LNCAP (cell line): ENCODE measurements around the gene PTPRE.

Experiments used
- TF ChIP-seq, protein P1 (sequence below): fragments of 450-650 bp; IDR thresholded peaks from 2 replicates; pipeline ENCODE4 v1.5.1; 2017; ENCODE audit warnings: mild to moderate bottlenecking

The PTPRE gene

DNA sequence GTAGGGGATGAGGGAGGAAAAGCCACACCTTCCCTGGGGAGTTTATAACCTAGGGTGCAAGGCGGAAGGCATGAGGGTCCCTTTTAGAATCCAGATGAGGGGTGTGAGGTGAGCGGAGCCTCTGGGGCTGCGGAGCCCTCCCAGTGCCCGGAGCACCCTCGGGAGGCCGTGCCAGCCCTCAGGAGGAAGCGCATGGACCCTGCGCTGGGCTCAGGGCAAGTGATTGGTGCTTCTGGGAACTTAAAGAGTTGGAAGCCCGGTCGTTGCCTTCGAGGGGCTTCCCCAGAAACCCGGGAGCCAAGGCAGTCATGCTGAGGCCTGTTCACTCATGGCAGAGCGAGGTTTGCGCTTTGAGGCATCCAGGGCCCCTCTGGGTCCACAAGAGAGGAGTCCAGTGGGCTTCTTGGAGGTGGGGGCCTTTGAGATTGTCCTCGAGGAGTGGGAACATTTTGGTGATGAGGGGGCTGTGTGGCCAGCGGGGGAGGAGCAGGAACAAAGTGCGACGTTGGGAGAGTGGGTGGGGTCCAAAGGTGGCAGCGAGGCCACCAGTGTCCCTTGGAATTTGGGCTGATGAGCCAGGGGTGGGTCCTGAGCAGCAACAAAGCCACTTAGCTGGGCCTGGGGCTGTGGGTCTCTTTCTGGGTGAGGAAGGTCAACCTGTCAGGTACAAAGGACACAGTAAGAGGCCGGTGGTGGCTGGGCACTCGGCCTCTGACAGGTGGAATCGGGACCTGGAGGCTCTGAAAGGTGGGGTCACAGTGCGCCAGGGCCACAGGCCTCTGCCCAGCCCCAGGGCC lies 139.5 kb downstream of the PTPRE start:
- TF ChIP-seq, protein P1, sequence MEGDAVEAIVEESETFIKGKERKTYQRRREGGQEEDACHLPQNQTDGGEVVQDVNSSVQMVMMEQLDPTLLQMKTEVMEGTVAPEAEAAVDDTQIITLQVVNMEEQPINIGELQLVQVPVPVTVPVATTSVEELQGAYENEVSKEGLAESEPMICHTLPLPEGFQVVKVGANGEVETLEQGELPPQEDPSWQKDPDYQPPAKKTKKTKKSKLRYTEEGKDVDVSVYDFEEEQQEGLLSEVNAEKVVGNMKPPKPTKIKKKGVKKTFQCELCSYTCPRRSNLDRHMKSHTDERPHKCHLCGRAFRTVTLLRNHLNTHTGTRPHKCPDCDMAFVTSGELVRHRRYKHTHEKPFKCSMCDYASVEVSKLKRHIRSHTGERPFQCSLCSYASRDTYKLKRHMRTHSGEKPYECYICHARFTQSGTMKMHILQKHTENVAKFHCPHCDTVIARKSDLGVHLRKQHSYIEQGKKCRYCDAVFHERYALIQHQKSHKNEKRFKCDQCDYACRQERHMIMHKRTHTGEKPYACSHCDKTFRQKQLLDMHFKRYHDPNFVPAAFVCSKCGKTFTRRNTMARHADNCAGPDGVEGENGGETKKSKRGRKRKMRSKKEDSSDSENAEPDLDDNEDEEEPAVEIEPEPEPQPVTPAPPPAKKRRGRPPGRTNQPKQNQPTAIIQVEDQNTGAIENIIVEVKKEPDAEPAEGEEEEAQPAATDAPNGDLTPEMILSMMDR = no peak

DNA sequence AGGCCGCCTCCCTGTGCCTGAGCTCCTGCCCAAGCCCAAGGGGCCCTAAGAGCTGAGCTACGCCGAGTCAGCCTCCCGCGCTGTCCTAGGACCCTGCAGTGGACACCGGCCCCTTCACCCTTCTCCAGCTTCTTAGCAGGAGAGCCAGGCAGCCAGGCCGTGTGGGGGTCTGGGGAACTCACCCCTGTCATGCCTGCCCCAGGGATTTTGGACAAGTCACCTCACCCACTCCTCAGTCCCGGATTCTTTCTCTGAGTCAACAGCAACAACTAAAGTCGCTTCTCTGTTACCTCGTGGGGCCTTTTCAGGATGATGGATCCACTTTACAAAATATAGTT lies 140.0 kb downstream of the PTPRE start:
- TF ChIP-seq, protein P1 = no peak

DNA sequence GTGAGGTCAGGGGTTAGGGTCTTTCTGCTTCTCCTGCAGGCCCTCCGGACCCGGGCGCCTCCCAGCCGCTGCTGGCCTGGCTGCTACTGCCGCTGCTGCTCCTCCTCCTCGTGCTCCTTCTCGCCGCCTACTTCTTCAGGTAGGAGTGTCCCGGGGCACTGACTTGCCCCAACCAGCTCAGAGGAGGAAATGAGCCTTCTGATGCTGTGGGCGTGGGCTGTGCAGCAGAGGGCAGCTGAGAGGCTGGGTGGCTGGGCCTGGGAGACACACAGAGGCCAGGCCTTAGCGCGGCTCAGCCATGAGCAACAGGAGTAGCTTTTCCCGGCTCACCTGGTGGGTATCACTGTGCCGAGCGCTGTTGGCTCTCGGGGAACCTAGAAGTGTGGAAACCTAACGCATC lies 140.4 kb downstream of the PTPRE start:
- TF ChIP-seq, protein P1 = no peak; the same call in 1 of the 2 replicates

DNA sequence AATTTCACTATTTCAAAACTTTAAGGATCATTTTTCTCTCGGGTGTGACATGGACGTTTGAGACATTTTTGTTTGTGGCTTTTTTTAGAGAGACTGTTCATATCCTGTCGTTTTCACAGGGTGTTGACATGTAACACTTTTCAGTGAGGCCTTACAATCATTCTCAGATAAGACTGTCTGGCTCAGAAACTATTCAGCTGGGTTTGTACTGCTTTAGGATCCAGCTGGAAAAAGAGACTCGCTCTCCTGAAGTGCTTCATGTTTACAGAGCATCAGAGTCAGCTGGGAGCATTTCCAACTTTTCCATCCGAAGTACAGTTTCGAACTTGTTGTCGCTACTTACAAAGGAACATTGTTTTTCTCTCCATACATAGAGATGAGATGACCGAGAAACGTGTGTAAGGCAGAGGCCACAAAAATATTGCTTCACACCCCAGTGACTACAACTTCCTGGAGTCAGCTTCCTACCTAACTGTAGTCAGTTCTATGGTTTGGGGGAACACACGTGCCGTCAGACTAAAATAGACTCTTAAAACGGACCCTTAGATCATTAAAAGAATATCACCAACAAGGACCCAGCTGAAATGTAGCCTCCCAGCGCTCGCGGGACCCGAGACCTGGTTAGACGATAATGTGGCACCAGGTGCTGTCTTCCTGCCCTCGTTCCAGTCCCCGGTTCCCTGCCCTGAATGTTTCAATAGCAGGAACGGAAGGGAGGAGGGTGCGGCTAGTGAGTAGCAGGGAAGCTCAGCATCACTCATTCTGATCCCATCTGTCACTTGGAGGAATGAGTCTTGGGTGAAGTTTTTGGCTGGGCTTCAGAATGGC lies 141.3 kb downstream of the PTPRE start:
- TF ChIP-seq, protein P1 = no peak

DNA sequence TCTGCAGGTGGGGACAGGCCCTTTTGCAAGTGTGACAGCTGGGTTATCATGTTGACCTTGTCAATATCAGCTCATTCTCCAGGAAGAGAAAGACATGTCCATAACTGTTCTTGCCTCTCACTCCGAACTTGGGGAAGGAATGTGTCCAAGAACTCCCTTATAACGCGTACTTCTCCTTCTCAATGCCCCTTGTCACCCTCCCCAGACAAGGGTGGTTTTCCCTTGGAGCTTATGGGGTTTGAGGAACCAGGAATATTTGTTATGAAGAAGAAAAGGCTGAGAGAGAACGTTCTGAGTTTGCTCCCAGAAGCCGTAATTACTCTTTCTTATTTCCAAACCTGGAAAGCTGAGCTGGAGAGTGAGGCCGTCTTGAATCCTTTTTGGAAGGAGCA lies 141.9 kb downstream of the PTPRE start:
- TF ChIP-seq, protein P1 = no peak

DNA sequence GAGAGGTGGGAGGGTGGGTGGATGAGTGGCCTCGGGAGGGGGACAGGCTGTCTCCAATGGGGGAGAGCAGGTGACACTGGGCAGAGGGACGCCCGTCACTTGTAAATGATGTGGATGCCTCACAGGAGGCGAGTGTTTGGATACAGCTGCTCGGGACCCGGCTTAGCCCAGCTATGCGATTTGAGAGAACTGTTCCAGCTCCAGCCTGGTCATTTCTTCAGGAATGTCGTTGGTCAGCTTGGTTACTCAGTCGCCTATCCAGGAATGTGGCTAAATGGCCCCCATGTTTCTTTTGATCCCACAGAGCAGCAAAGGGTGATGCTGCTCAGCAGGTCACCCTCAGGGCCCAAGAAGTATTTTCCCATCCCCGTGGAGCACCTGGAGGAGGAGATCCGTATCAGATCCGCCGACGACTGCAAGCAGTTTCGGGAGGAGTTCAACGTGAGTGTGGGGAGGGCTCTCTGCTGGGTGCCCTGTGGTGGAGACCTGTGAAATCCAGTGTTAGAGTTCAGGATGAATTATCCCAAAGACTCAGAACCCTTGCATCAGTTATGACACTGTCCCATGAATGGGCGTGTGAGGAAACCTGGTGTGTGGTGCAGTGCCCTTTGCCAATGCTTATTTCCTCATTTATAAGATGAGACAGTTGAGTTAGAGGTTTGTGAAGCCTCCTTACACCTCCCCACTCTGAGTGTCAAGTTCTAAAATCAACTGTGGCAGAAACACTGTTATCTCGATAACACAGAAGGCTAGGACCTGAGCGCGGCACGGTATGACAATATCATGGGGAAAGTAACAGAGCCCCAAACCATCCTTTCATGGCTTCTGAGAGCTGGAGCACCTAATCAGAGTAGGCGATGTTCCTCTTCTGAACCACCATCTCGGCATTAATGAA lies 142.6 kb downstream of the PTPRE start:
- TF ChIP-seq, protein P1 = no peak

DNA sequence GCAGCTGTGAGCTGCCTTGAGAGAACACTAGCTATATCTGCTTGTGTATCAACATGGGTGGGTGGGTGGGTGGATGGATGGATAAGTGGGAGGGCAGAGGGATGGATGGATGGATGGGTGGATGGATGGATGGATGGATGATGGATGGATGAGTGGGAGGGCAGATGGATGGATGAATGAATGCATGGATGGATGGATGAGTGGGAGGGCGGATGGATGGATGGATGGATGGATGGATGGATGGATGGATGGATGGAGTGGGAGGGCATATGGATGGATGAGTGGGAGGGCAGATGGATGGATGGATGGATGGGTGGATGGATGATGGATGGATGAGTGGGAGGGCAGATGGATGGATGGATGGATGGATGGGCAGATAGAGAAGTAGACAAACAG lies 143.2 kb downstream of the PTPRE start:
- TF ChIP-seq, protein P1 = no peak
